A673 (cell line): ENCODE results near the gene ZNF385C.

ENCODE experiments used
- EZH2 ChIP-seq: fragments of 200-600 bp; sonication (generic); IDR thresholded peaks from 2 replicates; pipeline ENCODE4 v1.6.1; 2017; ENCODE audit warnings: borderline replicate concordance, low read depth, mild to moderate bottlenecking, mixed read lengths, antibody characterized with exemption, low read length; ENCODE audit not compliant: poor library complexity, severe bottlenecking
- TF ChIP-seq, protein P1 (sequence below): fragments of 300-800, 200-600 bp; sonication (generic); conservative IDR thresholded peaks from 2 replicates; pipeline ENCODE4 v1.5.1; 2017; ENCODE audit warnings: low read depth, mild to moderate bottlenecking, antibody characterized with exemption, low read length, moderate library complexity, mixed read lengths

DNA sequence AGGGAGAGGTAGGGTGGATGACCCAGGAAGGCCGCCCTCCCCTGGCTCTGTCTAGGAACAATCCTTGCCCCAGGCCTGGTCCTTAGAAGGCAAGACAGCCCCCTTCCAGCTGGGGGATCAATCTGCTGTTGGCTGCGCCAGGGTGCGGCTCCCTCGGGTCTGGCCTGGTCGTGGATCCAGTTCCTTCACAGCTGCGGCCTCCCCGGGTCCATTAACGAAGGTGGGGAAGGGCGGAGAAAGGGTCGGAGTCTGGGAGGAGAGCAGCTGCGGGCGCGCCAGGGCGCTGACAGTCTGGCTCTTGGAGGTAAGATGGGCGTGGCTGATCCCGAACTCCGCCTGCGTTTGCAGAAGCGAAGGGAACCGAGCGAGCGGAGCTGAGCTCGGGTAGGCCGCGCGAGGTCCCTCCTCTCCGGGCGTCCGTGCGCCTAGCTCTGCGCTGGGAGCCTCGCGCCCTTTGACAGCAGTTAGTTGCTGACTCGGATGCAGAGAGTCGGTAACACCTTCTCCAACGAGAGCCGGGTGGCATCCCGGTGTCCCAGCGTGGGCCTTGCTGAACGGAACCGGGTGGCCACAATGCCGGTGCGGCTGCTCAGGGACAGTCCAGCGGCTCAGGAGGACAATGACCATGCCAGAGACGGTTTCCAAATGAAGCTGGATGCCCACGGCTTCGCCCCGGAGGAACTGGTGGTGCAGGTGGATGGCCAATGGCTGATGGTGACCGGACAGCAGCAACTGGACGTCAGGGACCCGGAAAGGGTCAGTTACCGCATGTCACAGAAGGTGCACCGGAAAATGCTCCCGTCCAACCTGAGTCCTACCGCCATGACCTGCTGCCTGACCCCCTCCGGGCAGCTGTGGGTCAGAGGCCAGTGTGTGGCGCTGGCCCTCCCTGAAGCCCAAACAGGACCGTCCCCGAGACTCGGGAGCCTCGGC is 24.4 kb upstream of the ZNF385C start, which contains the start of gene HSPB9:
- TF ChIP-seq, protein P1, sequence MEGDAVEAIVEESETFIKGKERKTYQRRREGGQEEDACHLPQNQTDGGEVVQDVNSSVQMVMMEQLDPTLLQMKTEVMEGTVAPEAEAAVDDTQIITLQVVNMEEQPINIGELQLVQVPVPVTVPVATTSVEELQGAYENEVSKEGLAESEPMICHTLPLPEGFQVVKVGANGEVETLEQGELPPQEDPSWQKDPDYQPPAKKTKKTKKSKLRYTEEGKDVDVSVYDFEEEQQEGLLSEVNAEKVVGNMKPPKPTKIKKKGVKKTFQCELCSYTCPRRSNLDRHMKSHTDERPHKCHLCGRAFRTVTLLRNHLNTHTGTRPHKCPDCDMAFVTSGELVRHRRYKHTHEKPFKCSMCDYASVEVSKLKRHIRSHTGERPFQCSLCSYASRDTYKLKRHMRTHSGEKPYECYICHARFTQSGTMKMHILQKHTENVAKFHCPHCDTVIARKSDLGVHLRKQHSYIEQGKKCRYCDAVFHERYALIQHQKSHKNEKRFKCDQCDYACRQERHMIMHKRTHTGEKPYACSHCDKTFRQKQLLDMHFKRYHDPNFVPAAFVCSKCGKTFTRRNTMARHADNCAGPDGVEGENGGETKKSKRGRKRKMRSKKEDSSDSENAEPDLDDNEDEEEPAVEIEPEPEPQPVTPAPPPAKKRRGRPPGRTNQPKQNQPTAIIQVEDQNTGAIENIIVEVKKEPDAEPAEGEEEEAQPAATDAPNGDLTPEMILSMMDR, result no peak
- no peak for TF ChIP-seq EZH2
